ENCODE data around the gene EVA1C. TPM values are rescaled to one million over a fixed set of nuclear protein-coding genes. Genes with fewer than 3 reads are reported as not detected.
"Not testable (repeated sequence)": the region's sequence is repeated elsewhere in the genome, so short reads cannot be mapped to it uniquely, and the experiment has no call there.

The EVA1C gene
- total RNA-seq, 2 experiments from 2014 or later, result 10.9 to 12.5 TPM

GRCh38 chr21:32549440-32549839, 136.9 kb downstream of the EVA1C start:
- Mint-ChIP-seq H3K4me3 (no peak overlapping the region), H3K27ac (no peak overlapping the region), H3K9me3 (no peaks in the 10 kb centered on the region), H3K4me1 (no peaks in the 10 kb centered on the region), H3K36me3 (no peaks in the 10 kb centered on the region), H3K27me3 (no peaks in the 10 kb centered on the region)
- DNase-seq, result no peak

- no peak overlapping the region for H3K4me3 Mint-ChIP-seq
- H3K4me1 Mint-ChIP-seq, result no peaks in the 10 kb centered on the region
- H3K9me3 Mint-ChIP-seq, result no peaks in the 10 kb centered on the region
- H3K27ac Mint-ChIP-seq, result no peak overlapping the region
- no peak for DNase-seq
- H3K36me3 Mint-ChIP-seq, result no peaks in the 10 kb centered on the region
- H3K27me3 Mint-ChIP-seq, result no peaks in the 10 kb centered on the region
Observed at GRCh38 chr21:32549886-32550285, 137.4 kb downstream of the EVA1C start.

- no peaks in the 10 kb centered on the region for H3K9me3 Mint-ChIP-seq
- H3K4me3 Mint-ChIP-seq, result no peak overlapping the region
- H3K27me3 Mint-ChIP-seq, result no peaks in the 10 kb centered on the region
- no peak overlapping the region for H3K27ac Mint-ChIP-seq
- no peaks in the 10 kb centered on the region for H3K36me3 Mint-ChIP-seq
- DNase-seq, result no peak
- no peaks in the 10 kb centered on the region for H3K4me1 Mint-ChIP-seq
Observed at GRCh38 chr21:32554832-32555638, 142.5 kb downstream of the EVA1C start.

- no peak for DNase-seq
- Mint-ChIP-seq H3K27ac (no peak overlapping the region), H3K4me3 (no peak overlapping the region), H3K4me1 (peaks cover 2% of the 10 kb centered on the region), H3K9me3 (no peaks in the 10 kb centered on the region), H3K36me3 (no peaks in the 10 kb centered on the region), H3K27me3 (no peaks in the 10 kb centered on the region)
Observed at GRCh38 chr21:32558106-32558505, 145.6 kb downstream of the EVA1C start.

GRCh38 chr21:32559006-32559610, 146.6 kb downstream of the EVA1C start:
- H3K36me3 Mint-ChIP-seq, result no peaks in the 10 kb centered on the region
- no peak overlapping the region for H3K27ac Mint-ChIP-seq
- H3K27me3 Mint-ChIP-seq, result no peaks in the 10 kb centered on the region
- H3K4me3 Mint-ChIP-seq, result no peak overlapping the region
- DNase-seq, result no peak
- H3K4me1 Mint-ChIP-seq, result peaks cover 2% of the 10 kb centered on the region
- H3K9me3 Mint-ChIP-seq, result no peaks in the 10 kb centered on the region

- H3K4me1 Mint-ChIP-seq, result peaks cover 2% of the 10 kb centered on the region
- no peak overlapping the region for H3K4me3 Mint-ChIP-seq
- peaks cover 11% of the 10 kb centered on the region for H3K36me3 Mint-ChIP-seq
- no peak overlapping the region for H3K27ac Mint-ChIP-seq
- H3K9me3 Mint-ChIP-seq, result peaks cover 10% of the 10 kb centered on the region
- H3K27me3 Mint-ChIP-seq, result no peaks in the 10 kb centered on the region
- DNase-seq, result no peak
Observed at GRCh38 chr21:32560896-32561295, 148.4 kb downstream of the EVA1C start.

GRCh38 chr21:32561476-32561875, 149.0 kb downstream of the EVA1C start:
- DNase-seq, H3K27me3 Mint-ChIP-seq, H3K27ac Mint-ChIP-seq, H3K4me1 Mint-ChIP-seq, H3K4me3 Mint-ChIP-seq: not testable (repeated sequence)
- H3K36me3 Mint-ChIP-seq, result peaks cover 11% of the 10 kb centered on the region
- H3K9me3 Mint-ChIP-seq, result peaks cover 10% of the 10 kb centered on the region

- H3K9me3 Mint-ChIP-seq, result peaks cover 10% of the 10 kb centered on the region
- H3K4me3 Mint-ChIP-seq, result no peak overlapping the region
- no peak overlapping the region for H3K27ac Mint-ChIP-seq
- H3K4me1 Mint-ChIP-seq, result peaks cover 2% of the 10 kb centered on the region
- no peaks in the 10 kb centered on the region for H3K27me3 Mint-ChIP-seq
- DNase-seq, result no peak
- peaks cover 11% of the 10 kb centered on the region for H3K36me3 Mint-ChIP-seq
Observed at GRCh38 chr21:32562426-32562825, 149.9 kb downstream of the EVA1C start.

- Mint-ChIP-seq H3K27me3 (no peaks in the 10 kb centered on the region), H3K4me3 (no peak overlapping the region), H3K4me1 (peaks cover 2% of the 10 kb centered on the region), H3K36me3 (peaks cover 11% of the 10 kb centered on the region), H3K9me3 (peaks cover 10% of the 10 kb centered on the region), H3K27ac (no peak overlapping the region)
- no peak for DNase-seq
Observed at GRCh38 chr21:32562915-32563314, 150.4 kb downstream of the EVA1C start.

Other genes with a start within 250 kb of the EVA1C start
- 10 to 100 TPM; 36.3 to 38.5 TPM for gene MIS18A, start 133.7 kb upstream of the EVA1C start, total RNA-seq
- not detected for gene MRAP, start 113.9 kb upstream of the EVA1C start, total RNA-seq
- 10 to 100 TPM; 35.6 to 38.4 TPM for gene URB1, start 19.7 kb upstream of the EVA1C start, total RNA-seq
- under 1 TPM; 0.48 to 0.52 TPM for gene TCP10L, start 172.8 kb downstream of the EVA1C start, total RNA-seq
- 10 to 100 TPM; 47.2 to 48.5 TPM for gene CFAP298, start 199.7 kb downstream of the EVA1C start, total RNA-seq

Data from activated naive CD8-positive, alpha-beta T cell treated with anti-CD3 and anti-CD28 coated beads for 36 hours (primary cell).